ENCODE data around the gene CDC34.

DNA sequence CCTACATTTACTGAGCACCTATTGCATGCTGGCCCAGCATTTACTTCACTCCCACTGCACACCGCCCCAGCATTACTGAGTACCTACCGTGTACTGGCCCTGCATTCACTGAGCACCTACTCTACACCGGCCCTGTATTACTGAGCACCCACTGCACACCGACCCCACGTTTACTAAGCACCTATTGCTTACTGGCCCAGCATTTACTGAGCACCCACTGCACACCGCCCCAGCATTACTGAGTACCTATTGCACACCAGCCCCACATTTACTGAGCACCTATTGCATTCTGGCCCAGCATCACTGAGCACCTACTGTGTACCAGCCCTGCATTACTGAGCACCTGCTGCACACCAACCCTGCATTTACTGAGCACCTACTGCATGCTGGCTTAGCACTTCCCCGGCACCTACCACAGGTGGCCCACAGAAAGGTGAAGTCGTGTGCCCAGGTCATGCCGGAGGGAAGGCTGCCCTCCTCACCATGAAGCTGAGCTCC is 17.3 kb upstream of the CDC34 start:
- TF ChIP-seq, protein P1, sequence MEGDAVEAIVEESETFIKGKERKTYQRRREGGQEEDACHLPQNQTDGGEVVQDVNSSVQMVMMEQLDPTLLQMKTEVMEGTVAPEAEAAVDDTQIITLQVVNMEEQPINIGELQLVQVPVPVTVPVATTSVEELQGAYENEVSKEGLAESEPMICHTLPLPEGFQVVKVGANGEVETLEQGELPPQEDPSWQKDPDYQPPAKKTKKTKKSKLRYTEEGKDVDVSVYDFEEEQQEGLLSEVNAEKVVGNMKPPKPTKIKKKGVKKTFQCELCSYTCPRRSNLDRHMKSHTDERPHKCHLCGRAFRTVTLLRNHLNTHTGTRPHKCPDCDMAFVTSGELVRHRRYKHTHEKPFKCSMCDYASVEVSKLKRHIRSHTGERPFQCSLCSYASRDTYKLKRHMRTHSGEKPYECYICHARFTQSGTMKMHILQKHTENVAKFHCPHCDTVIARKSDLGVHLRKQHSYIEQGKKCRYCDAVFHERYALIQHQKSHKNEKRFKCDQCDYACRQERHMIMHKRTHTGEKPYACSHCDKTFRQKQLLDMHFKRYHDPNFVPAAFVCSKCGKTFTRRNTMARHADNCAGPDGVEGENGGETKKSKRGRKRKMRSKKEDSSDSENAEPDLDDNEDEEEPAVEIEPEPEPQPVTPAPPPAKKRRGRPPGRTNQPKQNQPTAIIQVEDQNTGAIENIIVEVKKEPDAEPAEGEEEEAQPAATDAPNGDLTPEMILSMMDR (conservative IDR thresholded peaks at IDR 0.05; ENCODE audit: low read depth, low read length) = no peak
- TF ChIP-seq EZH2 (IDR thresholded peaks at IDR 0.05; ENCODE audit: borderline replicate concordance, low read depth, low read length, poor library complexity, severe bottlenecking) = no peak

Measured in A673 (cell line).